Nucleus accumbens (tissue), 56 donors: ENCODE results near the gene RUNX1.
A peak's percentile ranks its signal among the peaks of the same experiment; 100 is the strongest.

ENCODE experiments used
- DNase-seq, 56 donors: peaks; one replicate each; lab custom pipeline; 2025; lab: John Stamatoyannopoulos, UW

Gene RUNX1

DNA sequence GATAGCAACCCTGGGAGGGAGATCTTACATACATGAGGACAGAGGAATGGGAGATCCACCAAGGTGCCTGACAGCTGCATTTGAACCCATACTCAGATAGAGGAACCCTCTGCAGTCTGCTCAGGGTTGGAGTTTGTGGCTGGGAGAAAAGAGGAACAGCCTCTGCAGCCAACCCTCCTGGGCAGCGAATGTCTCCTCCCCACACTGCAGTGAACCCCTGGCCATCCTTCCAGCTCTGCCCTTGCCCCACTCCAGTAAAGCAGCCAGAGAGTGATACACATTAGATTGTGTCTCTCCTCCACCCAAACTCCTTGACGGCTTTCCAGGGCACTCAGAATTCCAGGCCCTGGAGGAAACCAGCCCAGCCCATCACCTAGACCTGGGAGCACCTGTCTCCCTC lies 137.7 kb downstream of the RUNX1 start:
- peak in 1 of 56 donors; percentile 16 for DNase-seq

DNA sequence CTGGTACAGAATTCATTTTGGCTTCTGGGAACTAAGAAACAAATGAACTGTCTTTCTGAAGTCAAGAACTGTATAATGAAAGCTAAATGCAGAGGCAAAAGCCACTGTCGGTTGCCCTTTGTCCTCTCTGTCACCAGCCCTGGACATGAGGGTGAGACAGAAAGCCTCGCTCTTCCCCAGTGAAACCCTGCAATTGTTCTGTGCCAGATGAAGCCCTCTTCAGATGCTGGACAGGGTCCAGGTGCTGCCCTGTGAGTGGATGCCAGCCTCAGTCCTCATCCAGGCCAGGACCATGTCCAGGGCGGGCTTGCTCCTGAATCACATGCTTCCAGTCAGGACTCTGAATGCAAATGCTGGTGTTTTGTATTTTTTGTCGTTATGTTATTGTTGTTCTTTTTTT lies 138.7 kb downstream of the RUNX1 start:
- DNase-seq: peak in 29 of 56 donors; percentile 3 to 71 (median 29)

GRCh38 chr21:34909492-34910292 lies 139.4 kb downstream of the RUNX1 start:
- DNase-seq: no peak

DNA sequence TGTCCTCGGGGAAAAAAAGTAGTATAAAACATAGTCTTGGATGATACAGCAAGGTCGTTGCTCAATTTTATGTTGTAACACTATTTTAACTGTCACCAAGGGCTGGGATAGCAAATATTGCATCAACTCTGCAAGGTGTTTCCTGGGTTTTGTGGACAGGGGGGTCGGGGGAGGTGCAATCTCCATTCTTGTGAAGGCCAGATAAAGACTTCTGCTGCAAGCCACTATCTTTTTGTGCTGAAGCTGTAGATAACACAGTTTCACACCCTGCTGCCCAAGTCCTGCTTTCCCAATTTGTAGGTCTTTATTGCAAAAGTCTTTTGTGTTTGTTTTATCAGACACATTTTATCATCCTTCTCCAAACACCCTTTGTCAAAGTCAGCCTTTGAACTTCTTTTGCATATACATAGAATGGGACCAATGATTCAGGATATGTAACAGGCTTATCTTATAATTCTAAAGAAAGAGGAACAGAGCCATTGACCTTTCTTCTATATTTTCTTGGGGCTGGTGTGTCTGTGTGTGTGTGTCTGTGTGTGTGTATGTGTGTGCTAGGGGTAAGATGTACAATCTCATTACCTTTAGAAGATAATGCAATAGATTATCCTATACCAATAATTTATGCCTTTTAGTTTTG lies 140.6 kb downstream of the RUNX1 start:
- peak in 1 of 56 donors; percentile 1 for DNase-seq

GRCh38 chr21:34907461-34908418 lies 141.4 kb downstream of the RUNX1 start:
- no peak for DNase-seq

DNA sequence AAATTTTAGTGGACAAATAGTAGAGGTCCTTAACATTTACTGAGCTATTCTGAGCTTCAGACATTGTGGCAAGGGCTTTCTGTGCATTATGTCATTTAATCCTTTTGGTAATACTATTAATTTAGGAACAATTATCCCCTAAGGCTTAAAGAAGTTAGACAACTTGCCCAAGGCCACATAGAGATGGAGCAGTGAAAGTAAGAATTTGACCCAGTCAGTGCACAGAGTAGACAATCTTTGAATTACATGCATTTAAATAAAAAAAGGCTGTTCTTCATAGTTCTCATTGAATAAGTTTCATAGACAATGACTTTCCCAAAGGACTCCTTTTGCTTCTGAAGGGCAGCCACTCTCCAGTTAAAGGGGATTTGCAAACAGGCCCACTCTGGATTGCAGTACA lies 142.7 kb downstream of the RUNX1 start:
- DNase-seq: no peak

DNA sequence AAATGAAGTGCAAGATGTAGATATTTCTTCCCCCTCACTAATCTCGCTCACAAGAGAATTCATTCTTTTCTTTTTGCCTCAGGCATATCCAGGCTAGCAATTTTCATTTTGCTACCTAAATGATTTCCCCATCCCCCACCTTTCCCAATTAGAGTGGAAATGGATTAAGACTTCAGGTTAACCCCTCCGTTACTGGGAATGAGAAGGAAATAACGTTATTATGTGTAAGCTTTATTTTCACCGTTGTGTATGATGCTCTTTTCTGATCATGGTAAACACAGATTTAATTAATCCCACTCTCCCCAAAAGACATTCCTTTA lies 143.9 kb downstream of the RUNX1 start:
- no peak for DNase-seq

- no peak for DNase-seq
These were observed 144.4 kb downstream of the RUNX1 start for GRCh38 chr21:34904526-34905217.

- DNase-seq: no peak
These were observed 148.7 kb downstream of the RUNX1 start for GRCh38 chr21:34900376-34900775.

GRCh38 chr21:34899760-34900159 lies 149.3 kb downstream of the RUNX1 start:
- DNase-seq: no peak

DNA sequence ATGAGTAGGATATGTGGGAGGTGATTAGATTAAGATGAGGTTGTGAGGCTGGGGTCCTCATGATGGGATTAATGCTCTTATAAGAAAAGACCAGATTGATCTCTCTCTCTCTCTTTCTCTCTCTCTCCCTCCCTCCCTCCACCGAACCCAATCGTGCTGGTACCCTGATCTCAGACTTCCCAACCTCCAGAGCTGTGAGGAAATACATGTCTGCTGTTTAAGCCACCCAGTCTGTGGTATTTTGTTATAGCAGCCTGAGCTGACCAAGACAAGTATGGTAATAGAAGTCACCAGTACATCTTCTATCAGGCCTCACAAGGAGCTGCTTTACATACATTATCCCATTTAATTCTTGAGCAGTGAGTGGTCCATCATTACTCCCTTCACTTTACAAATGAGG lies 149.8 kb downstream of the RUNX1 start:
- DNase-seq: no peak

DNA sequence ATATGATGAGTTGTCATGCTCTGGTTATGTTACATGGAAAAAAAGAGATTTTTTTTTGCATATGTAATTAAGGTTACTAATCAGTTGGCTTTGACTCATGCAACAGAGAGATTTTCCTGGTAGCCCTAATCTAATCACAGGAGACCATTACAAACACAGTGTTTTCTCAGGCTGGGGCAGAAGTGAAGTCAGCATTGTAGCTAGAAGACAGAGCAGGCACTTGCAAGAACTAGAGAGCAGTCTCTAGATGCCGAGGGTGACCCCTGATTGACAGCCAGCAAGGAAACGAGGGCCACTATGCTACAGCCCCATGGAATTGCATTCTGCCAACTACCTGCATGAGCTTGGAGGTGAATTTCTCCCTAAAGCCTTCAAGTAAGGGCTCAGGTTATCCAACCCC lies 151.3 kb downstream of the RUNX1 start:
- DNase-seq: no peak

- no peak for DNase-seq
These were observed 154.7 kb downstream of the RUNX1 start for GRCh38 chr21:34894401-34894800.

DNA sequence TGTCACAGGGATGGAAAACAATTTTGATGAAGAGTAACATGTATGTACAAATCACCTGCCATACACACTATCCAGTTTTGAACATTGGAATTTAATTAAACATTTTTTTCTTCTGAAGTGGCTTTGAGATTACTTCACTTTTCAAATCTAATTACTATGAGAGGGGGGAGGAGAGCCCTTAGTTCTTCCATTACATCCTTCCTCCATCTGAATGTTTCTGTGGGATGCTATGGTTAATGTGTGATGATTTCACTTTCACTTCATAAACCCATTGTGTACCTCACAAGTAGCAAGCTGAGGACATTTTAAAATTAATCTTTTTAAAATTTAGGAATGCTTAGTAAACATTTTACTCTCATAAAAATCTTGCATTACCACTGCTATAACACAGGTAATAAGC lies 156.9 kb downstream of the RUNX1 start:
- DNase-seq: no peak

- no peak for DNase-seq
These were observed 157.5 kb downstream of the RUNX1 start for GRCh38 chr21:34891613-34891943.

DNA sequence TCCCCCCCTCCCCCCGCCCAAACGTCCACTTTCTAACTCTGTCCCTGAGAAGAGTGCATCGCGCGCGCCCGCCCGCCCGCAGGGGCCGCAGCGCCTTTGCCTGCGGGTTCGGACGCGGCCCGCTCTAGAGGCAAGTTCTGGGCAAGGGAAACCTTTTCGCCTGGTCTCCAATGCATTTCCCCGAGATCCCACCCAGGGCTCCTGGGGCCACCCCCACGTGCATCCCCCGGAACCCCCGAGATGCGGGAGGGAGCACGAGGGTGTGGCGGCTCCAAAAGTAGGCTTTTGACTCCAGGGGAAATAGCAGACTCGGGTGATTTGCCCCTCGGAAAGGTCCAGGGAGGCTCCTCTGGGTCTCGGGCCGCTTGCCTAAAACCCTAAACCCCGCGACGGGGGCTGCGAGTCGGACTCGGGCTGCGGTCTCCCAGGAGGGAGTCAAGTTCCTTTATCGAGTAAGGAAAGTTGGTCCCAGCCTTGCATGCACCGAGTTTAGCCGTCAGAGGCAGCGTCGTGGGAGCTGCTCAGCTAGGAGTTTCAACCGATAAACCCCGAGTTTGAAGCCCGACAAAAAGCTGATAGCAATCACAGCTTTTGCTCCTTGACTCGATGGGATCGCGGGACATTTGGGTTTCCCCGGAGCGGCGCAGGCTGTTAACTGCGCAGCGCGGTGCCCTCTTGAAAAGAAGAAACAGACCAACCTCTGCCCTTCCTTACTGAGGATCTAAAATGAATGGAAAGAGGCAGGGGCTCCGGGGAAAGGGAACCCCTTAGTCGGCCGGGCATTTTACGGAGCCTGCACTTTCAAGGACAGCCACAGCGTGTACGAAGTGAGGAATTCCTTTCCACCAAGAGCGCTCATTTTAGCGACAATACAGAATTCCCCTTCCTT lies 158.1 kb downstream of the RUNX1 start:
- peak in 1 of 56 donors; percentile 21 for DNase-seq

GRCh38 chr21:34890470-34890723 lies 158.7 kb downstream of the RUNX1 start:
- no peak for DNase-seq

- peak in 13 of 56 donors; percentile 10 to 47 (median 27) for DNase-seq
These were observed 159.2 kb downstream of the RUNX1 start for GRCh38 chr21:34889676-34890469.

DNA sequence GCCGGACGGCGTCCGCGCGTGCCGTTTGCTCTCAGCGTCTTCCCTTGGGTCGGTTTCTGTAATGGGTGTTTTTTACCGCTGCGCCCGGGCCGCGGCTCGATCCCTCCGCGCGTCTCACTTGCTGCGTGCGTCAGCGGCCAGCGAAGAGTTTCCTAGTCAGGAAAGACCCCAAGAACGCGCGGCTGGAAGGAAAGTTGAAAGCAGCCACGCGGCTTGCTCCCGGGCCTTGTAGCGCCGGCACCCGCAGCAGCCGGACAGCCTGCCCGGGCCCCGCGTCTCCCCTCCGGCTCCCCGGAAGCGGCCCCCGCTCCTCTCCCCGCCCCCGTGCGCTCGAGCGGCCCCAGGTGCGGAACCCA lies 159.8 kb downstream of the RUNX1 start:
- DNase-seq: no peak
